Medulla oblongata (tissue), 1 donor: Measurements from ENCODE around the gene SH2B3.

Source experiments
- DNase-seq: peaks from one replicate; pipeline ENCODE4 v3.0.0-alpha.2; 2015; ENCODE audit errors: extremely low spot score

SH2B3 gene

DNA sequence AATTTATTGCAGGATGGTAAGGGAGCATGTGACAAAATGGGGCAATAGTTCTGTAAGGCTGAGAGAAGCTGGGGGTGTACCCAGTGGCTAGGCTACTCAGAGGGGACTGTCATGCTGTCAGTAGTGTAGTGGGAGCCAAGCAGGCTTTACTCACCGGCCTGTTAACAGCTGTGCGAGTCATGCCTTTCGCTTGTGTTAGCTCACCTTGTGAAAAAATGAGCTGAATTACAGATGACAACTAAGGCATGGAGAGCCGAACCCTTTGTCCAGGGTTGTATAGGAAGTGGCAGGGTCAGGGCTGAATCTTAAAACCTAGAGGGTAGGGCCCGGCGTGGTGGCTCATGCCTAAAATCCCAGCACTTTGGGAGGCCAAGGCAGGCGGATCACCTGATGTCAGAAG, 37.9 kb downstream of the SH2B3 start:
- DNase-seq: no peak

- DNase-seq: no peak
Observed at GRCh38 chr12:111444314-111444924, 38.7 kb downstream of the SH2B3 start.

DNA sequence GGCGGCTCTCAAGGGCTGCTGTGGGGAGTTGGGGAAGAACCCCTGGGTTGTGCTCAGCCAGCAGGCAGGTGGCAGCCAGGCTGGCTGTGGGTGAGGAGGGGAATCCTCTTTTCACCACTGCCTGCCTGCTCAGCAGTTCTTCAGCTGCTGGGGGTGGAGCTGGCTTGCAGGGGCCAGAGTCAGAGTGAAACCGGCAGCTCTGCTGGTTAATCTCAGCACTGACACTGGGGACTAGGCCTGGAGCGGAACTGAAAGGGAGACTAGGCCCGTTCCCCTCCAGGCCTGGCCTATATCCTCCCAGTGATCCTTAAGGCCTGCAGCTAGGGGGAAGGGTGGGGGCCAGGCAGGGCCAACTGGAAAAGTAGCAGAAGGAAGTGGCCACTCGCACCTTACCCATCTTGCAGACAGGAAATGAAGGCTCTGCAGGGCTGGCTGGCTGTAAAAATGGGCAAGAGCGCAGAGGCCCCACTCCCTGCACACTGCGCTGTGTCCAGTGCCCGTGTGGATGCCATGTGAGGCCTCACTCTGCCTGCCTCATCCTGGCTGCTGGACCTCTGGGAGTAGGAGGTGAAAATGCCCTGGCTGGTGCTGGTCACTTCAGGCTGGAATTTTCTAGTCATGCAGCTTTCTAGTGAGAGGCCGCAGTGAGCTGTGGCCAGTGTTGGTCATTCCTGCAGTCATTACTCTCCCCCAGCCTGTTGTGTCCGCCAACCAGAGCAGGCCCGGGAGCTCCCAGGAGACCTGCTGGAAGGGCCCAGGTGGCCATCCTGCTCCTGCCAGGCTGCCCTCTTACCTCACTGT, 39.4 kb downstream of the SH2B3 start:
- DNase-seq: peak; percentile 87

DNA sequence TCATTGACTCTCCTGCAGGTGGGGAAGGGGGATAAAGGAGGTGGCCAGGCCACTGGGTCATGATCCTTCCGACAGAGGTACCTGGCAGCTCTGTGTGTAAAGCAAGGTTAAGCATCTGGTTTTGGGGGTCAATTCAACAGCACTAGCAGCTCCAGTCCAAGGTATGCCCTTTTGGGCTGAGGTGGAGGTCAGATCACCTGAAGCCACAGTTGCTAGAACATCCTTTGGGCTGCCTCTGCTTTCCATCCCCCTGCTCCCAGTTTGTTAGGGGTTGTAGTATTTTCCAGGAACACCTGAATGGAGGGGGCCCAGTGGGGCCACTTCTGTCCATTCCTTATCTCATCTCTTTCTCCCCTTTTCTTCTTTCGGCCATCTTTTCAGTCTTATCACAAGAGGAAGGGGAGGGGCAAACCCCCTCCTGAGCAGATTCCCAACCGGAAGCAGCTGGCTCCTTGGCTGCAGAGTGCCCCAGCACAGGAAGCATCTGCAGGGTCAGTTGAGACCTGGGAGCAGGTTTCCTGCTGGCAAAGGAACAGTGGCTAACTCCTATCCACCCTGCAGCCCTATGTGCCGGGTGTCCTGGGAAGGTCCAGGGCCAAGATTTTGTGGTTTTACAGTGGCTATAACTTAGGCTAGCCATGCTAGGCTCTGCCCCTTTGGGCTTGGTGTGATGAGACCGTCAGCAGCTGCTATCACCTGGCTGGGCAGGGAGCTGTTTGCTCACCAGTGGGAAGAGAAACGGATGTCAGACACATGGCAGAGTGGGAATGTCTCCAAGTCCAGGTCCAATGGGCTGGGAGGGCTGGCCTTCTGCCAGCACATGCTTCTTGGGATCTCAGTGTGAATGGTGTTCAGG, 40.2 kb downstream of the SH2B3 start:
- DNase-seq: no peak

DNA sequence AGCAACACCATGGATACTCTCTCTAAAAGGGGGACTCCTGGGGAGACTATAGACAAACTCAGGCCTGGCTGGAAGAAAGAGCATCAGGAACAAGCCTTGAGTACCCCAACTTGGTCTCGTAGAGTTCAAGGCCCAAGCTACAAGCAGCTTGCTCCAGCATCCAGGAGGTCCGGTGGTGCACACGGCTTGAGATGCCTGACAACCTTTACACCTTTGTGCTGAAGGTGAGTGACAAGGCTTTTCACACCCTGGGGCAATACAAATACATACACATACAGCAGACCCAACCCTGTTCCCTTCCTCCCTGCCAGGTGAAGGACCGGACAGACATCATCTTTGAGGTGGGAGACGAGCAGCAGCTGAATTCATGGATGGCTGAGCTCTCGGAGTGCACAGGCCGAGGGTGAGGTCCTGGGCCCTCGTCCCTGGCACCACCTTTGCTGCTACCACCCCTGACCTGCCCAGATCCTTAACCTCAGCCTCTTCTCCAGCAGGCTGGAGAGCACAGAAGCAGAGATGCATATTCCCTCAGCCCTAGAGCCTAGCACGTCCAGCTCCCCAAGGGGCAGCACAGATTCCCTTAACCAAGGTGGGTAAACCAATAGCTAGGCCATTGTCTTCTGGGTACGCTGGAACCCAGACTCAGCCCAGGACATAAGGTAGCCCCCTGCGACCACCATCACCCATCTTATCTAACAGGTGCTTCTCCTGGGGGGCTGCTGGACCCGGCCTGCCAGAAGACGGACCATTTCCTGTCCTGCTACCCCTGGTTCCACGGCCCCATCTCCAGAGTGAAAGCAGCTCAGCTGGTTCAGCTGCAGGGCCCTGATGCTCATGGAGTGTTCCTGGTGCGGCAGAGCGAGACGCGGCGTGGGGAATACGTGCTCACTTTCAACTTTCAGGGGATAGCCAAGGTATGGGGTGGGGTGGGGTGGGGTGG, 41.2 kb downstream of the SH2B3 start:
- no peak for DNase-seq

- DNase-seq: no peak
Observed at GRCh38 chr12:111447571-111448265, 42.0 kb downstream of the SH2B3 start.

DNA sequence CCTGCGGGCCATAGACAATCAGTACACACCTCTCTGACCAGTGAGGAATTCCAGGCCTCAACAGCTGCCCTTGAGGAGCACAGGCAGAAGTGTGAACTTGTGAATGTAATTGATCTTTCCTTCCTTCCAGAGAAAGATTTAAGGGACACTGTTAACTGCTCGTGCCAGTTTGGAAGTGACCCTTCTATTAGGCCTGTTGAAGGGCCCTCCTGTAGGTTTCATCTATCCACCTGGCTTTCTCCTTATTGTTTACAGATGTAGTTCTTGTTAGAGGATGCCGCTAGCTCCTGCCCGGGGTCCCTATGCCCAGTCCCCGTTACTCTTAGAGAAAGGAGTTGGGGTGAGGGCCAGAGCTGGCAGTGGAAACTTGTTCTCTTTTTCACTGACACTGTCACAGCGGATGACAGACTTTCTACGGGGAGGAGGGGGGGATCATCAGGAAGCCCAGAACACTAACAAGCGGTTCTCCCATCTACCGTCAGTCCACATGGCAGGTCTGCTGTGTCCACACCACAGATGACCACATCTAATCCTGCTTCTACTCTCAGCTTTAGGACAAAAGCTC, 42.6 kb downstream of the SH2B3 start:
- no peak for DNase-seq

DNA sequence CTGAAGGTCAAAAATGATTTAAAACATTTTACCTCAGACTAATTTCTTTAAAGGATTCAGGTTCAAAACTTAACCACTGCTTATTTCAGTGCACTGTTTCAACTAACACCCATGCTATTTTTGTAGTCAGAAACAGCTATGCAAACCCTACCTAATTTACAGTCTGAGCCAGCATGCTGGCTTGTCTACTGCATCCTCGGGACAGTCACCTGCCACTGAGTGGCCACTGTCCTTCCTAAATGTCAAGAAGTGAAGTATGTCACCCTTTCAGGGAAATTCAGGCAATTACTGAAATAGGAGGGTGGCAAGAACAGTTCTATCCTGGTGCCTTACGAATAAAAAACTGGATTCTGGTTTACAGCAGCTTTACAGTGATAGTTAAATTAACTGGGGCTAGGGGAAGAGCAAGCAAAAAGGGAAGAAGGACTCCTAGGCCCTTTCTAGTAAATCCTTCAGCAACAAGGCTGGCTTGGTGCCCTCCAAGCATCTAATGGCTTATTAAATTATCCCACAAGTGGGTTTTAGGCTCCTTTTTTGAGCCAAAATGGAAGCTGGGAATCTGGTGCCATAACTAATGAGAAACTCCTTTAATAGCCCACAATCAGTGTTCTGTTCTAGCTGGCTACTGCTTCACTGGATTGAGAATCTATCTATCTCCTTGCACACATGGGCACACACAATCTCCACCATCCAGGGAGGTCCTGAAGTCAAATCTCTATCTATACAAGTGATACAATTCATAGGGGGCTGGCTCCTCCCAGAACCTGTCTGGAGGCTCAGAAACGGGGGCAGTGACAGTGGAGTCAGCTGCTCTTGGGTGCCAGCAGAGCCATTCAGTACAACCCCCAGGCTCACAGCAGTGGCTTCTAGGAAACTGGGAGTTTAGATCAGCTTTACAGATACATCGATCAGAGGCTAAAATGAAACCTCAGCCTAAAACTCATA, 43.4 kb downstream of the SH2B3 start:
- peak; percentile 41 for DNase-seq

DNA sequence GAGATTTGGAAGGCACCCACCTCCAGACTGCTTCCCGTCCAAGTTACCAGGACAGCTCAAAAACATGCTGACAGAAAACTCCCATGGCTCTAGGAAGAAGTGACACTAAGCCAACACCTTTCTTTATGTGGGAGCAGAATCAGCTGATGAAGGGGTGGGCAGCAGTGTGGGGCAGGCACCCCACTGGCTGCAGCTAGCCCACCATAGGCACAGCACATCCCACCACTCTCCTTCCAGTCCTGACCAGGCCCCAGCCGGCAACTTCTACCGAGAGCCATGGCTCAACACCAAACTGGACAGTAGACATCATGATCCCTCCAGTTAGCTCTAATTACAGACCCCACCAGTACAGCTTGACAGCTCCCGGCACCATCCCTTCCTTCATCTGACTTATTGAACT, 45.0 kb downstream of the SH2B3 start:
- DNase-seq: no peak

- no peak for DNase-seq
Observed at GRCh38 chr12:111451232-111451631, 45.5 kb downstream of the SH2B3 start.

DNA sequence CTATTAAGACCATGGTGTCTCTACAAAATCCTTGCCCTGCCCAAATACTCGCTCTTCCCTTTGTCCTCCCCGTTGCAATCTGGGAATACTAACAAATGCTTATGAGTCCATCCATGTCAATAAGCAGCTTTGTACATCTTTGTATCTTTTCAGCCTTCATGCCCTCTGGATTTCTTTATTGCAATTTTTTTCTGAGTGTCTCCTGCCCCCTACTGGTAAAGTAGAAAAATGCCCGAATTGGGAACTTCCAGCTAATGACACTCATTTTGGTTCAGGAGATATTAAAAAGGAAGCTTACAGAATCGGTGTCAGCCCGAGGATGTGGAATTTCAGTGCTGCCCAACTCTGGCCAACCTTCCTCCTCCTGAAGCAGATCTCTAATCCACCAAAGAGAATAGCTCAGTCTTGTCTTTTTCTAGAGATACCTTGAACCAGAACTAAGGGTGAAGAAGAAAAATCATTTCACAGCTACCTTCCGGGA, 46.0 kb downstream of the SH2B3 start:
- peak; percentile 83 for DNase-seq

DNA sequence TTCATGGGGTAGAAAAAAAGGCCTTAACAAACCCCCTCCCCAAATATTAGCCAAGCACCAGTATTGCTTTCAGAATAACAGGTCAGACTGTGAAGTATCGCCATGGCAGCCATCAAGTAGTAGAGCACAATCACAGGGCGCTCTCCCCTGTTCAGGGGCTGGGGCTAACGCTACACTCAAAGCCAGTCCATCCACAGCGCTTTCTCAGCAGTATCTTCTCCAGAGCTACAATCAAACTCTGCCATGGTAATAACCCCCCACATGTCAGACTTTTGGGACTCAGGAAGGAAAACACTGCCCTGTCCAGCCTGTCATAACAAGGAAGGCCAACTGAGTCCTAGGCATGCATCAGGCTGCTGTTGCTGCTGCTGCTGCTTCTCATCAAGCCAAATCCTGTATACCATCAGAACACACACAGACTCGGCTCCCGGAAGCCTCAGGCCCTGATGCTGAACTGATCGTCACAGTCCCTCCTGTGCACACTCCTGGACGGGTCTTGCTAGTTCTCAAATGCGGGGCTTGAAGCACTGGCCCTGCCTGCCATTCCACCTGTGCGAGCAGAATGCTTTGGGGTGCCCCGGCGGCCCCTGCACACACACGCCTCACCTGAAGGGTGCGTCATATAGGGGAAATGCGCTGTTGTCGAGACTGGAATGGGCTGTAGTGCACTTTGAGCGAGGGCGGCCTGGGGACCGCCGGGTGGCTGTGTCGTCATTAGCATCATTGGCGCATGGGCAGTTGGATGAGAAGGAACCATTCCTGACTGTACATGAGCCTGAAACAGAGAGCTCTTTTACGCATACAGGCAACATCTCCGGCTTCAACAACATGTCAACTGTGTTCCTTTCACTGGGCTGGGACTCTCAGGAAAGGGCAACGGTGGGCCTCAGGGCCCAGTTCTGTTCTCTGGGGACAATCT, 47.6 kb downstream of the SH2B3 start:
- peak; percentile 72 for DNase-seq

GRCh38 chr12:111454311-111454710, 48.6 kb downstream of the SH2B3 start:
- no peak for DNase-seq

GRCh38 chr12:111454716-111455447, 49.2 kb downstream of the SH2B3 start:
- no peak for DNase-seq

- DNase-seq: no peak
Observed at GRCh38 chr12:111455448-111456320, 50.0 kb downstream of the SH2B3 start.

DNA sequence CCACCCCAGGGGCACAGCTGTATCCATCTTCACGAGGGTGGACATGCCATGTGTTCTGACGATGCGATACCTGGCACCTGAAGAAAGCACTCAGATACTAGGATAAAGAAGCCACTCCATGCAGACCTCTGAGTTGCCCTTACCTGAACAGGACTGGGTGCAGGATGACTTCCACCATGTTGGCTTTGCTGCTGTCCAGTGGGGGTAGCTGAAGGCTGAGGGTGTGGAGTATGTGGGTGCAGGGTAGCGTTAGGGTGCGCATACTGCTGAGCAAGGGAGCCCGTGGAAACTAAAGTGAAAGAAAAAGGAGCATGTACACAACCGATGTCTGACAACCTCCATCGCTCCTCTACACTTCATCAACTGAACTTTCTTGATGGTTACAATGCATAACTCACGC, 51.3 kb downstream of the SH2B3 start:
- no peak for DNase-seq
